T-cell (primary cell): ENCODE measurements around the gene AVEN. TPM values are rescaled to one million over a fixed set of nuclear protein-coding genes. Genes with fewer than 3 reads are reported as not detected.

ENCODE experiments used
- ATAC-seq, 4 experiments: fragments of 200-7000 bp in 3 of 4; fragments of 150-1000 bp in 1 of 4; cut with Tn5 transposase; replicated peaks in 1 of 4; 1 replicate in 3 of 4; 2 replicates in 1 of 4; pipeline ENCODE4 v1.10.0; 2021; ENCODE audit warnings: moderate library complexity in 3 of 4, mild to moderate bottlenecking in 2 of 4, moderate number of reproducible peaks in 1 of 4
- CTCF ChIA-PET, 2 donors: fragments of 300-600 bp; sonication (Branson Sonifier 250); formaldehyde crosslinking; loops; one replicate each; lab custom pipeline; 2022; ENCODE audit warnings: antibody characterized with exemption in 2 of 2; lab: Charles Lee
- POLR2A ChIA-PET, 2 donors: fragments of 300-600 bp; sonication (Branson Sonifier 250); formaldehyde crosslinking; loops; one replicate each; lab custom pipeline; 2022; ENCODE audit warnings: antibody characterized with exemption in 2 of 2; lab: Charles Lee
- DNase-seq, 35 experiments: peaks; one replicate each; pipeline versions ENCODE4 v3.0.0 to v3.0.0-alpha.2; 2013 to 2023
- H3K27ac ChIP-seq: one replicate; pipeline ENCODE4 v1.5.1; 2013; ENCODE audit warnings: low read length
- H3K27me3 ChIP-seq, 2 experiments: replicated peaks in 1 of 2; 1 replicate in 1 of 2; 2 replicates in 1 of 2; pipeline versions ENCODE4 v1.6.1 to v1.7.0; 2013; ENCODE audit warnings: low read length in 1 of 2, mixed read lengths in 1 of 2; ENCODE audit not compliant: control insufficient read depth in 2 of 2, insufficient read depth in 2 of 2; ENCODE audit errors: extremely low read depth in 1 of 2
- H3K36me3 ChIP-seq, 2 donors: 1 replicate in 1 of 2; 2 replicates in 1 of 2; pipeline versions ENCODE4 v1.6.1 to v1.7.0; 2013; ENCODE audit warnings: low read length in 1 of 2; ENCODE audit not compliant: control insufficient read depth in 2 of 2, insufficient read depth in 1 of 2; ENCODE audit errors: extremely low read depth in 1 of 2
- H3K4me1 ChIP-seq, 2 experiments: 1 replicate in 1 of 2; 2 replicates in 1 of 2; pipeline versions ENCODE4 v1.6.1 to v1.7.0; 2013; ENCODE audit warnings: low read length in 2 of 2, mixed read lengths in 1 of 2; ENCODE audit not compliant: insufficient read depth in 2 of 2, control insufficient read depth in 1 of 2; ENCODE audit errors: extremely low read depth in 1 of 2
- H3K4me3 ChIP-seq, 2 donors: 1 replicate in 1 of 2; 2 replicates in 1 of 2; pipeline versions ENCODE4 v1.5.1 to v1.7.0; 2013; ENCODE audit warnings: mild to moderate bottlenecking in 2 of 2, low read length in 1 of 2, moderate library complexity in 1 of 2; ENCODE audit not compliant: control insufficient read depth in 1 of 2; ENCODE audit errors: extremely low read depth in 1 of 2
- H3K9me3 ChIP-seq: 2 replicates; pipeline ENCODE4 v1.7.0; 2013
- H3K27ac Mint-ChIP-seq, 2 donors: one replicate each; pipeline ENCODE4 v1.8.0; 2020 to 2021; ENCODE audit warnings: mild to moderate bottlenecking in 2 of 2, mixed read lengths in 2 of 2
- H3K27me3 Mint-ChIP-seq, 2 donors: one replicate each; pipeline ENCODE4 v1.8.0; 2021 to 2022; ENCODE audit warnings: mixed read lengths in 2 of 2
- H3K36me3 Mint-ChIP-seq: one replicate; pipeline ENCODE4 v1.8.0; 2021; ENCODE audit warnings: mixed read lengths
- H3K4me1 Mint-ChIP-seq, 3 donors: one replicate each; pipeline ENCODE4 v1.8.0; 2020 to 2022; ENCODE audit warnings: mixed read lengths in 3 of 3, mild to moderate bottlenecking in 1 of 3
- H3K4me3 Mint-ChIP-seq, 3 donors: one replicate each; pipeline ENCODE4 v1.8.0; 2020 to 2022; ENCODE audit warnings: mild to moderate bottlenecking in 3 of 3, mixed read lengths in 3 of 3, moderate library complexity in 3 of 3
- H3K9me3 Mint-ChIP-seq, 3 donors: one replicate each; pipeline ENCODE4 v1.8.0; 2020 to 2022; ENCODE audit warnings: mixed read lengths in 3 of 3
- WGBS: methylation state at CpG from one replicate; pipeline ENCODE4 v1.1.5; 2013; ENCODE audit warnings: missing lambda C conversion rate; ENCODE audit not compliant: insufficient coverage; 5-methylcytosine and 5-hydroxymethylcytosine counted together
- total RNA-seq, 35 experiments: library from RNA in 6 of 35; stranded (reverse) in 6 of 35; fragments of 120-200 nt in 1 of 35; gene quantifications; one replicate each; pipeline versions ENCODE4 v1.2.1 to v1.2.4 and lab custom pipeline; 2013 to 2026

The AVEN gene
- total RNA-seq, 5 donors from 2014 or later (not counting 1 experiment from before 2014, with no cell fraction given), result 7.9 to 10.0 (median 9.7) TPM

GRCh38 chr15:33987444-33987843 is 51.6 kb downstream of the AVEN start:
- 96% methylated on average over 3 of the region's 3 CpGs for WGBS
- Mint-ChIP-seq H3K36me3 (peaks cover 16% of the 10 kb centered on the region), H3K9me3 (no peaks in the 10 kb centered on the region), H3K4me1 (peaks cover 0 to 11% (median 0%) of the 10 kb centered on the region in 3 donors), H3K4me3 (no peak overlapping the region), H3K27ac (no peak overlapping the region), H3K27me3 (no peaks in the 10 kb centered on the region)
- Histone ChIP-seq H3K9me3 (no peaks in the 10 kb centered on the region), H3K4me1 (no peaks in the 10 kb centered on the region), H3K27me3 (no peaks in the 10 kb centered on the region), H3K36me3 (peaks cover 0 to 4% of the 10 kb centered on the region in 2 donors), H3K27ac (no peak overlapping the region), H3K4me3 (no peak overlapping the region)
- ChIA-PET CTCF (no interaction called here), POLR2A (no interaction called here)
- no peak for DNase-seq
- ATAC-seq, result no peak

- WGBS, result no CpG with 5 or more reads among the region's 3 CpGs
- Histone ChIP-seq H3K36me3 (no peaks in the 10 kb centered on the region), H3K27ac (no peak overlapping the region), H3K27me3 (no peaks in the 10 kb centered on the region), H3K4me1 (no peaks in the 10 kb centered on the region), H3K9me3 (no peaks in the 10 kb centered on the region), H3K4me3 (no peak overlapping the region)
- no peaks in the 10 kb centered on the region for H3K27me3 Mint-ChIP-seq
- H3K27ac Mint-ChIP-seq, result no peak overlapping the region
- DNase-seq (no peak), ATAC-seq (no peak)
- no peak overlapping the region for H3K4me3 Mint-ChIP-seq
- ChIA-PET CTCF (no interaction called here), POLR2A (interaction anchor here in 1 of 2 donors (0.7 kb wide), 1 partner anchor 690 kb away, joined by 4 read pairs; no protein-coding TSS in a partner anchor)
- peaks cover 12% of the 10 kb centered on the region for H3K36me3 Mint-ChIP-seq
- H3K4me1 Mint-ChIP-seq, result peaks cover 0 to 11% (median 0%) of the 10 kb centered on the region in 3 donors
- H3K9me3 Mint-ChIP-seq, result no peaks in the 10 kb centered on the region
These were observed 53.3 kb downstream of the AVEN start for GRCh38 chr15:33985751-33986150.

GRCh38 chr15:33985287-33985686 is 53.7 kb downstream of the AVEN start:
- ChIA-PET POLR2A (no interaction called here), CTCF (no interaction called here)
- H3K4me3 ChIP-seq, result no peak overlapping the region
- no peak for DNase-seq
- Mint-ChIP-seq H3K9me3 (no peaks in the 10 kb centered on the region), H3K4me3 (no peak overlapping the region), H3K27ac (no peak overlapping the region), H3K27me3 (no peaks in the 10 kb centered on the region), H3K4me1 (peaks cover 0 to 11% (median 0%) of the 10 kb centered on the region in 3 donors), H3K36me3 (peaks cover 12% of the 10 kb centered on the region)
- H3K27me3 ChIP-seq, result no peaks in the 10 kb centered on the region
- WGBS, result 57% methylated on average over 1 of the region's 1 CpG
- ATAC-seq, result no peak
- H3K4me1 ChIP-seq, result no peaks in the 10 kb centered on the region
- no peaks in the 10 kb centered on the region for H3K36me3 ChIP-seq
- no peaks in the 10 kb centered on the region for H3K9me3 ChIP-seq
- no peak overlapping the region for H3K27ac ChIP-seq

- Histone ChIP-seq H3K4me3 (no peak overlapping the region), H3K9me3 (no peaks in the 10 kb centered on the region), H3K27me3 (no peaks in the 10 kb centered on the region), H3K27ac (no peak overlapping the region), H3K4me1 (no peaks in the 10 kb centered on the region), H3K36me3 (no peaks in the 10 kb centered on the region)
- ChIA-PET CTCF (no interaction called here), POLR2A (no interaction called here)
- H3K9me3 Mint-ChIP-seq, result no peaks in the 10 kb centered on the region
- DNase-seq (no peak), ATAC-seq (no peak)
- H3K4me3 Mint-ChIP-seq, result no peak overlapping the region
- no CpG with 5 or more reads among the region's 1 CpG for WGBS
- H3K27ac Mint-ChIP-seq, result no peak overlapping the region
- peaks cover 12% of the 10 kb centered on the region for H3K36me3 Mint-ChIP-seq
- H3K27me3 Mint-ChIP-seq, result no peaks in the 10 kb centered on the region
- H3K4me1 Mint-ChIP-seq, result peaks cover 0 to 2% (median 0%) of the 10 kb centered on the region in 3 donors
These were observed 56.5 kb downstream of the AVEN start for GRCh38 chr15:33982516-33982915.

- CTCF ChIA-PET, result no interaction called here
- Mint-ChIP-seq H3K27ac (no peak overlapping the region), H3K9me3 (no peaks in the 10 kb centered on the region), H3K27me3 (no peaks in the 10 kb centered on the region), H3K36me3 (peaks cover 12% of the 10 kb centered on the region), H3K4me1 (no peaks in the 10 kb centered on the region), H3K4me3 (no peak overlapping the region)
- DNase-seq (no peak), ATAC-seq (no peak)
- POLR2A ChIA-PET, result no interaction called here
- Histone ChIP-seq H3K9me3 (no peaks in the 10 kb centered on the region), H3K27me3 (no peaks in the 10 kb centered on the region), H3K4me1 (no peaks in the 10 kb centered on the region), H3K36me3 (no peaks in the 10 kb centered on the region), H3K27ac (no peak overlapping the region), H3K4me3 (no peak overlapping the region)
- WGBS, result 100% methylated on average over 2 of the region's 7 CpGs
These were observed 58.8 kb downstream of the AVEN start for GRCh38 chr15:33980159-33980558.

- DNase-seq (no peak), ATAC-seq (no peak)
- no peaks in the 10 kb centered on the region for H3K27me3 Mint-ChIP-seq
- H3K4me1 Mint-ChIP-seq, result no peaks in the 10 kb centered on the region
- ChIA-PET CTCF (no interaction called here), POLR2A (no interaction called here)
- no peak overlapping the region for H3K27ac Mint-ChIP-seq
- H3K36me3 Mint-ChIP-seq, result peaks cover 4% of the 10 kb centered on the region
- no CpG with 5 or more reads among the region's 4 CpGs for WGBS
- Histone ChIP-seq H3K36me3 (no peaks in the 10 kb centered on the region), H3K27me3 (no peaks in the 10 kb centered on the region), H3K9me3 (no peaks in the 10 kb centered on the region), H3K4me1 (no peaks in the 10 kb centered on the region), H3K27ac (no peak overlapping the region), H3K4me3 (no peak overlapping the region)
- no peak overlapping the region for H3K4me3 Mint-ChIP-seq
- H3K9me3 Mint-ChIP-seq, result no peaks in the 10 kb centered on the region
These were observed 63.9 kb downstream of the AVEN start for GRCh38 chr15:33975022-33975565.

- H3K4me3 ChIP-seq, result no peak overlapping the region
- no CpG with 5 or more reads among the region's 2 CpGs for whole genome bisulfite sequencing
- Mint-ChIP-seq H3K9me3 (no peaks in the 10 kb centered on the region), H3K27me3 (no peaks in the 10 kb centered on the region), H3K4me3 (no peak overlapping the region), H3K36me3 (peaks cover 4% of the 10 kb centered on the region), H3K27ac (no peak overlapping the region), H3K4me1 (no peaks in the 10 kb centered on the region)
- ATAC-seq (no peak), DNase-seq (no peak)
- no peaks in the 10 kb centered on the region for H3K27me3 ChIP-seq
- POLR2A ChIA-PET, result no interaction called here
- CTCF ChIA-PET, result no interaction called here
- no peaks in the 10 kb centered on the region for H3K4me1 ChIP-seq
- no peaks in the 10 kb centered on the region for H3K9me3 ChIP-seq
- no peak overlapping the region for H3K27ac ChIP-seq
- H3K36me3 ChIP-seq, result no peaks in the 10 kb centered on the region
These were observed 67.2 kb downstream of the AVEN start for GRCh38 chr15:33971811-33972210.
